Measurements from ENCODE around the gene FAM234A.

Gene FAM234A

GRCh38 chr16:283033-283805 is 48.6 kb downstream of the FAM234A start, which contains the start of gene PDIA2:
PDIA2 (plus strand) TSS chr16:283164; CDS start chr16:283170, 6 bp downstream.
- DNase-seq: no peak

- no peak for DNase-seq
Measured at GRCh38 chr16:284204-285120, 49.8 kb downstream of the FAM234A start.

DNA sequence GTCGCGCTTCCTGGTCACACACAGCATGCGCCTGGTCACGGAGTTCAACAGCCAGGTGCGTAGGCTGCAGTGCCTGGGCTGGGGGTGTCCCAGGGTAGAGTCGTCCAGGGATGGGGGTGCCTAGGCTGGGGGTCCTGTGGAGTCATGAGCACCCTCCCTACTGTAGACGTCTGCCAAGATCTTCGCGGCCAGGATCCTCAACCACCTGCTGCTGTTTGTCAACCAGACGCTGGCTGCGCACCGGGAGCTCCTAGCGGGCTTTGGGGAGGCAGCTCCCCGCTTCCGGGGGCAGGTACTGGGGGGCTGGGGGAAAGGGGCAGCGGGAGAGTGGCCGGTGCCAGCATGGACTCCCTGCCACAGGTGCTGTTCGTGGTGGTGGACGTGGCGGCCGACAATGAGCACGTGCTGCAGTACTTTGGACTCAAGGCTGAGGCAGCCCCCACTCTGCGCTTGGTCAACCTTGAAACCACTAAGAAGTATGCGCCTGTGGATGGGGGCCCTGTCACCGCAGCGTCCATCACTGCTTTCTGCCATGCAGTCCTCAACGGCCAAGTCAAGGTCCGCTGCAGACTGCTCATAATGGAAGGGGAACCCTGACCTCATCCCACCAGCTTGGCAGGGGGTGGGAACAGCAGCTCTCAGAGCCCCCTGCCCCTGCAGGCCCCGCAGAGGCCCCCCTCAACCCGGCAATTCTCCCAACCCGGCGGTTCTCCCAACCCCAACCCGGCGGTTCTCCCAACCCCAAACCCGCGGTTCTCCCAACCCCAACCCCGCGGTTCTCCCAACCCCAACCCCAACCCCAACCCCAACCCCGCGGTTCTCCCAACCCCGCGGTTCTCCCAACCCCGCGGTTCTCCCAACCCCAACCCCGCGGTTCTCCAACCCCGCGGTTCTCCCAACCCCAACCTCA is 50.8 kb downstream of the FAM234A start:
- no peak for DNase-seq

DNA sequence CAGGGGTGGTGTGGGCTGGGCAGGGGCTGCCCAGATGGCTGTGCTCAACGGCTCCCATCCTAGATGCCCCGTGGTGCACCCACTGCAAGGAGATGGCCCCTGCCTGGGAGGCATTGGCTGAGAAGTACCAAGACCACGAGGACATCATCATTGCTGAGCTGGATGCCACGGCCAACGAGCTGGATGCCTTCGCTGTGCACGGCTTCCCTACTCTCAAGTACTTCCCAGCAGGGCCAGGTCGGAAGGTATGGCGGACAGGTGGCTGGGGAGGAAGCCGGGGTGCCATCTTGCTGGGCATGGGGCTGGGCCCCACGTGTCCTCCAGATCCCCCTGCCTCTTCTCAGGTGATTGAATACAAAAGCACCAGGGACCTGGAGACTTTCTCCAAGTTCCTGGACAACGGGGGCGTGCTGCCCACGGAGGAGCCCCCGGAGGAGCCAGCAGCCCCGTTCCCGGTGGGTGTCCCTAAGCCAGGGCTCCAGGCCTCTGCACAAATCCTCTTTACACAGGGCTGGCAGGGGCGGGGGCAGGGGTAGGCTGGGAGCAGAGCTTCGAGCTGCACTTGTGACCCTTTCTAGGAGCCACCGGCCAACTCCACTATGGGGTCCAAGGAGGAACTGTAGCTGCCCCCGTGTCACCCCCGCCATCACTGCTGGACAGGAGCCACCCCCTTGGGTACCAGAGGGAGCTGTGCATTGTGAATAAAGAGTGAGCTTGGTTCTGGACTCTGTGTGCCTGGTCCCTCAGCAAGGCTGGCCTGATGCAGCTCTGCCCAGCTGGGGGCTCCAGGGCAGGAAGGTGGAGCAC is 52.1 kb downstream of the FAM234A start:
- DNase-seq: no peak

- DNase-seq: no peak
Measured at GRCh38 chr16:287298-287811, 52.7 kb downstream of the FAM234A start.

- no peak for DNase-seq
Measured at GRCh38 chr16:287981-288920, 53.6 kb downstream of the FAM234A start.

GRCh38 chr16:289395-289997 is 54.9 kb downstream of the FAM234A start:
- DNase-seq: no peak

GRCh38 chr16:290015-290680 is 55.5 kb downstream of the FAM234A start:
- no peak for DNase-seq

DNA sequence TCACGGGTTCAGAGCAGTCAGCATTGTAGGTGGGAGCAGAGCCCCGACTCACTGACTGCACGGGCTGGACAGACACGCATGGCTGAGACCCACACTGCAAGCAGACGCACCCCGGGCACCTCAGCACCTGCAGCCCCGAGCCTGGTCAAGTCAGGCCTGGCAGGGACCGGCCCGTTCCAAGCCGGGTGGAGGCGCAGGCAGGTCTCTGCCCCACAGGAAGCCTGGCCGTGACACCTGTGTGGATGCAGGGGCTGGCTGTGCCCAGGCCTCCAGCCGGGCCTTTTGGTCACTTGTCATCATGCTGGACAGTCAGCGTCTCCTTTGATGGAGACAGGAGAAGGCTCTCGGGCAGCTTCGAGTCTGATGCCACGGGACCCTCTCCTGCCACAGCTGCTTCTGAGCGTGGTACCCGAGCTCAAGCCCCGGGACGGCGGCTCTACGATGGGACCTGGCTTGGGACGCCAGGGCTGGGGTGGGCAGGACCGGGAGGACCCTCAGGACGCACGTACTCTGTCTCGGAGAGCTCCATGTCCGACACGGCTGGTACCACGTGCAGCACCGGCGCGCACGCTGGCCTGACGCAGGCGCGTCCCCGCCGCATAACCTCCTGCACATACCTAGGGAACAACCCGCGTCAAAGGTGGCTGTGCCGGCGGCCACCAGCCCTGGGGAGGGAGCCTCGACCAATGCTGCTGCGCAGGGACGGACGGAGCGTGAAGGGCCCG is 56.2 kb downstream of the FAM234A start:
- no peak for DNase-seq

DNA sequence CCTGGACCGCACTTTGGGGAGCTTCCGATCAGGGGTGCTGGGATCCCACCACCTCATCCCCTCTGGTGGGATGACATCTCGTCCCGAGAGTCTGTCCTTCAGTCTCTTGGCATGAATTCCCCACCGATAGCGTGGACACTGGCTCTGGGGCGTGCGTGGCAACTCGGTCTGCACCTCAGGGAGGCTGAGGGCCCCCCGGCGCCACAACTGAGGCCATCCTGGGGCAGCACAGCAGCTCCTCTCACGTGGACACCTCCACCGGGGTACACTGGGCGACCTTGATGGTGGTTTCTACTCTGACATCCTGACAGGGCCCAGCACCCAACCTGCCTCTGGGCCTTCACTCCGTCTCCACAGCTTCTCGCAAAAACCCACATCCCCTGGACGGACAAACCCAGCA is 56.9 kb downstream of the FAM234A start:
- no peak for DNase-seq

GRCh38 chr16:293043-293775 is 58.6 kb downstream of the FAM234A start:
- DNase-seq: no peak

DNA sequence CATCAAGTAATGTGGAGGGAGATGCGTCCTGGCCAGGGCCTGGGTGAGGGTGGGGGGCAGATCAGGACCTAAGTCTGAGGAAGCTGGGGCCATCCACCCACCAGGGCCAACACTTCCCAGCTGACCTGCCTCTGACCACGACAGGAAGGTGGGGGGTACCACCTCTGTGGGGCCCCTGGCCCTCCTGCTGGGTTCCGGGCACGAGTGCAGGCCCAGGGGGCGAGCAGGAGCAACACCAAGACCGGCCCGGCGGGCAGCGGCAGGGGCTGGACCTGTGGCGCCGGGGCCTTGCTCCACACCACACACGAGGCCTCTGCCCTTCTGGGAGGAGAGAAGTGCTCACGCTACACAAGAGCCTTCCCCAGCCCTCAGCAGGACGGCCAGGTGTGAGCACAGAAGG is 61.7 kb downstream of the FAM234A start:
- DNase-seq: no peak

- DNase-seq: no peak
Measured at GRCh38 chr16:296806-297510, 62.3 kb downstream of the FAM234A start.

DNA sequence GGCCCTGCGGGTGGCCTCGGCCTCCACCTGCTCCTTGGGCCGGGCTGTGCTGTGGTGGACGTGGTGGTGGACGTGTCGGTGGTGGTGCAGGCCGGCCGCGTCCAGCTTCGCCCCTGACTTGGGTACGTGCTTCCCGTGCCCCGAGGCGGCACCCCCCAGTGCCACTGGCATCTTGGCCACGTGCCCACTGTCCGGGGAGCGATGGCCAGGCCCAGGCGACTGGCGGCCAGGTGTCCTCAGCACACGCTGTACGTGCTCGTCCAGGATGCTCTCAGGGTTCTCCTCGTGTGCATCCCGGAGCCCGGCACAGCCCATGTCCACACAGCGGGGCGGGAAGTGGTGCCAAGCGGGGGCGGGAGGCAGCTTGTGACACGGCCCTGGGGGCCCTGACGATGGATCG is 63.2 kb downstream of the FAM234A start:
- DNase-seq: no peak

GRCh38 chr16:301235-301634 is 66.6 kb downstream of the FAM234A start:
- no peak for DNase-seq

DNA sequence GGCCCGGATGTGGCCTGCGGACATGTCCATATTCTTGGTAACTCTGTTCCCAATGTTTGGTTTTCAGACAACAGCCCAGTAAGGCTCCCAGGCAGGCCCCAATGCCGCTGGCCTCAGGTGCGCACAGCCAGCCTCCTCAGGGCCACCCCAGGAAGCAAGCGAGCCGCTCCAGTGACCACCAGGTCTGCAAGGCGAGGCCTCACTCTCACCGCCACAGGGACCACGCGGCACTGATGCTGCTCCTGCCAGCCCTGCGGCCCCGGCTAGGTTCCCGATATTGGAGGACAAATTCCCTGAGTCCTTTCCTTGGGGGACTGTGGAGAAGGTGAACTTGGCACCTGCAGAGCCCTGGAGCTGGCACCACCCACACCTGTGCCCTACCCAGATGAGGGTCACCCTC is 67.3 kb downstream of the FAM234A start:
- DNase-seq: no peak

- no peak for DNase-seq
Measured at GRCh38 chr16:303760-304505, 69.3 kb downstream of the FAM234A start.
